SK-N-SH treated with all-trans-retinoic acid at 6 μM for 48 hours (cell line): ENCODE results near the gene SUPT4H1.

Source experiments
- ATAC-seq: fragments of 200-7000 bp; cut with Tn5 transposase; 3 replicates; pipeline ENCODE4 v1.9.1; 2020; ENCODE audit warnings: mild to moderate bottlenecking, moderate library complexity
- ARNTL ChIP-seq: fragments of 450-650 bp; formaldehyde crosslinking; IDR thresholded peaks from 2 replicates; pipeline ENCODE4 v1.5.0; 2020; ENCODE audit warnings: low read depth, mild to moderate bottlenecking, moderate library complexity, borderline replicate concordance
- BACH2 ChIP-seq: fragments of 250-450 bp; sonication (Bioruptor Pico); IDR thresholded peaks from 2 replicates; pipeline ENCODE4 v1.9.0; 2021; ENCODE audit warnings: mild to moderate bottlenecking, borderline replicate concordance
- CREB5 ChIP-seq: fragments of 250-450 bp; sonication (Bioruptor Pico); IDR thresholded peaks from 2 replicates; pipeline ENCODE4 v1.5.1; 2020; ENCODE audit warnings: low read depth, mild to moderate bottlenecking, moderate library complexity
- CSDC2 ChIP-seq: fragments of 250-450 bp; sonication (Bioruptor Pico); IDR thresholded peaks from 2 replicates; pipeline ENCODE4 v1.5.0; 2020; ENCODE audit warnings: mild to moderate bottlenecking, moderate library complexity
- CSRNP3 ChIP-seq: fragments of 250-450 bp; sonication (Bioruptor Pico); IDR thresholded peaks from 2 replicates; pipeline ENCODE4 v1.5.1; 2021; ENCODE audit warnings: mild to moderate bottlenecking, moderate library complexity
- ESRRG ChIP-seq: fragments of 250-450 bp; sonication (Bioruptor Pico); IDR thresholded peaks from 2 replicates; pipeline ENCODE4 v1.6.1; 2021; ENCODE audit warnings: mild to moderate bottlenecking
- ISL1 ChIP-seq: fragments of 250-450 bp; sonication (Bioruptor Pico); IDR thresholded peaks from 2 replicates; pipeline ENCODE4 v2.1.2; 2022; ENCODE audit warnings: mild to moderate bottlenecking, moderate library complexity
- OSR1 ChIP-seq: fragments of 250-450 bp; sonication (Bioruptor Pico); IDR thresholded peaks from 2 replicates; pipeline ENCODE4 v1.8.0; 2022; ENCODE audit warnings: moderate library complexity, mild to moderate bottlenecking, inconsistent platforms
- PATZ1 ChIP-seq: fragments of 250-450 bp; sonication (Bioruptor Pico); IDR thresholded peaks from 2 replicates; pipeline ENCODE4 v1.8.0; 2020; ENCODE audit warnings: mild to moderate bottlenecking, moderate library complexity, borderline replicate concordance
- POU6F1 ChIP-seq: fragments of 250-450 bp; sonication (Bioruptor Pico); IDR thresholded peaks from 2 replicates; pipeline ENCODE4 v1.8.0; 2021; ENCODE audit warnings: low read depth, mild to moderate bottlenecking, moderate library complexity, borderline replicate concordance
- PPARA ChIP-seq: fragments of 250-450 bp; sonication (Bioruptor Pico); IDR thresholded peaks from 2 replicates; pipeline ENCODE4 v1.5.0; 2020; ENCODE audit warnings: mild to moderate bottlenecking, borderline replicate concordance
- RARB ChIP-seq: fragments of 250-450 bp; sonication (Bioruptor Pico); IDR thresholded peaks from 2 replicates; pipeline ENCODE4 v1.8.0; 2021; ENCODE audit warnings: mild to moderate bottlenecking, moderate library complexity
- SNAI2 ChIP-seq: fragments of 250-450 bp; sonication (Bioruptor Pico); IDR thresholded peaks from 2 replicates; pipeline ENCODE4 v1.5.0; 2020; ENCODE audit warnings: mild to moderate bottlenecking, moderate library complexity
- TCF4 ChIP-seq: fragments of 250-450 bp; sonication (Bioruptor Pico); IDR thresholded peaks from 2 replicates; pipeline ENCODE4 v1.8.0; 2021; ENCODE audit warnings: mild to moderate bottlenecking, moderate library complexity, borderline replicate concordance
- TOX ChIP-seq: fragments of 250-450 bp; sonication (Bioruptor Pico); IDR thresholded peaks from 2 replicates; pipeline ENCODE4 v1.8.0; 2021; ENCODE audit warnings: mild to moderate bottlenecking, moderate library complexity, borderline replicate concordance
- TSHZ2 ChIP-seq: fragments of 250-450 bp; sonication (Bioruptor Pico); IDR thresholded peaks from 2 replicates; pipeline ENCODE4 v1.5.0; 2020; ENCODE audit warnings: mild to moderate bottlenecking, moderate library complexity
- ZC3H10 ChIP-seq: fragments of 250-450 bp; sonication (Bioruptor Pico); IDR thresholded peaks from 2 replicates; pipeline ENCODE4 v1.5.1; 2021; ENCODE audit warnings: mild to moderate bottlenecking, moderate library complexity
- ZFP3 ChIP-seq: fragments of 250-450 bp; sonication (Bioruptor Pico); IDR thresholded peaks from 2 replicates; pipeline ENCODE4 v1.5.0; 2020; ENCODE audit warnings: mild to moderate bottlenecking, moderate library complexity
- ZFP30 ChIP-seq: fragments of 450-650 bp; formaldehyde crosslinking; IDR thresholded peaks from 2 replicates; pipeline ENCODE4 v1.5.0; 2022; ENCODE audit warnings: mild to moderate bottlenecking, moderate library complexity
- ZNF565 ChIP-seq: fragments of 450-650 bp; formaldehyde crosslinking; conservative IDR thresholded peaks from 2 replicates; pipeline ENCODE4 v1.5.0; 2020; ENCODE audit warnings: low read depth, mild to moderate bottlenecking, moderate library complexity
- ZNF8 ChIP-seq: fragments of 450-650 bp; formaldehyde crosslinking; IDR thresholded peaks from 2 replicates; pipeline ENCODE4 v1.5.0; 2020; ENCODE audit warnings: mild to moderate bottlenecking, moderate library complexity

The SUPT4H1 gene

GRCh38 chr17:58390884-58391283, 38.9 kb upstream of the SUPT4H1 start:
- TF ChIP-seq CSDC2 (no peak), TCF4 (CRISPR knock-in tag) (no peak), RARB (CRISPR knock-in tag) (no peak), ISL1 (CRISPR knock-in tag) (no peak)
- ATAC-seq = no peak

- no peak for TF ChIP-seq ISL1 (CRISPR knock-in tag)
- no peak for TF ChIP-seq OSR1 (CRISPR knock-in tag)
- no peak for TF ChIP-seq ZNF8 (CRISPR knock-in tag)
- TF ChIP-seq ESRRG (CRISPR knock-in tag) = no peak
- ATAC-seq = no peak
Observed at GRCh38 chr17:58388302-58389190, 36.5 kb upstream of the SUPT4H1 start.

GRCh38 chr17:58387834-58388233, 35.8 kb upstream of the SUPT4H1 start:
- no peak for TF ChIP-seq ZNF8 (CRISPR knock-in tag)
- no peak for TF ChIP-seq ZC3H10 (CRISPR knock-in tag)
- no peak for TF ChIP-seq ZNF565 (CRISPR knock-in tag)
- TF ChIP-seq PPARA (CRISPR knock-in tag) = no peak
- TF ChIP-seq POU6F1 (CRISPR knock-in tag) = no peak
- TF ChIP-seq TSHZ2 (CRISPR knock-in tag) = no peak
- TF ChIP-seq ZFP30 = no peak
- no peak for TF ChIP-seq CSRNP3 (CRISPR knock-in tag)
- TF ChIP-seq ISL1 (CRISPR knock-in tag) = no peak
- no peak for TF ChIP-seq PATZ1
- TF ChIP-seq BACH2 (CRISPR knock-in tag) = no peak
- no peak for TF ChIP-seq SNAI2 (CRISPR knock-in tag)
- no peak for TF ChIP-seq CSDC2
- no peak for TF ChIP-seq CREB5
- no peak for TF ChIP-seq OSR1 (CRISPR knock-in tag)
- no peak for TF ChIP-seq ZFP3
- TF ChIP-seq RARB (CRISPR knock-in tag) = no peak
- ATAC-seq = no peak

- ATAC-seq = no peak
- no peak for TF ChIP-seq PATZ1
- no peak for TF ChIP-seq CSDC2
- TF ChIP-seq TCF4 (CRISPR knock-in tag) = no peak
- TF ChIP-seq RARB (CRISPR knock-in tag) = no peak
- no peak for TF ChIP-seq TSHZ2 (CRISPR knock-in tag)
- TF ChIP-seq SNAI2 (CRISPR knock-in tag) = no peak
- TF ChIP-seq OSR1 (CRISPR knock-in tag) = no peak
- no peak for TF ChIP-seq ARNTL (CRISPR knock-in tag)
- TF ChIP-seq TOX = no peak
Observed at GRCh38 chr17:58386708-58387107, 34.7 kb upstream of the SUPT4H1 start.
